HG03469 (cell line): ENCODE data around the gene TMX4.
"Not testable (repeated sequence)": the region's sequence is repeated elsewhere in the genome, so short reads cannot be mapped to it uniquely, and the experiment has no call there.

Experiments
- ATAC-seq: cut with Tn5 transposase; IDR thresholded peaks from one replicate; pipeline ENCODE4 v1.9.1; 2021; ENCODE audit warnings: mild to moderate bottlenecking, moderate library complexity, moderate number of reproducible peaks; ENCODE audit not compliant: unreplicated experiment

The TMX4 gene, protein sequence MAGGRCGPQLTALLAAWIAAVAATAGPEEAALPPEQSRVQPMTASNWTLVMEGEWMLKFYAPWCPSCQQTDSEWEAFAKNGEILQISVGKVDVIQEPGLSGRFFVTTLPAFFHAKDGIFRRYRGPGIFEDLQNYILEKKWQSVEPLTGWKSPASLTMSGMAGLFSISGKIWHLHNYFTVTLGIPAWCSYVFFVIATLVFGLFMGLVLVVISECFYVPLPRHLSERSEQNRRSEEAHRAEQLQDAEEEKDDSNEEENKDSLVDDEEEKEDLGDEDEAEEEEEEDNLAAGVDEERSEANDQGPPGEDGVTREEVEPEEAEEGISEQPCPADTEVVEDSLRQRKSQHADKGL

DNA sequence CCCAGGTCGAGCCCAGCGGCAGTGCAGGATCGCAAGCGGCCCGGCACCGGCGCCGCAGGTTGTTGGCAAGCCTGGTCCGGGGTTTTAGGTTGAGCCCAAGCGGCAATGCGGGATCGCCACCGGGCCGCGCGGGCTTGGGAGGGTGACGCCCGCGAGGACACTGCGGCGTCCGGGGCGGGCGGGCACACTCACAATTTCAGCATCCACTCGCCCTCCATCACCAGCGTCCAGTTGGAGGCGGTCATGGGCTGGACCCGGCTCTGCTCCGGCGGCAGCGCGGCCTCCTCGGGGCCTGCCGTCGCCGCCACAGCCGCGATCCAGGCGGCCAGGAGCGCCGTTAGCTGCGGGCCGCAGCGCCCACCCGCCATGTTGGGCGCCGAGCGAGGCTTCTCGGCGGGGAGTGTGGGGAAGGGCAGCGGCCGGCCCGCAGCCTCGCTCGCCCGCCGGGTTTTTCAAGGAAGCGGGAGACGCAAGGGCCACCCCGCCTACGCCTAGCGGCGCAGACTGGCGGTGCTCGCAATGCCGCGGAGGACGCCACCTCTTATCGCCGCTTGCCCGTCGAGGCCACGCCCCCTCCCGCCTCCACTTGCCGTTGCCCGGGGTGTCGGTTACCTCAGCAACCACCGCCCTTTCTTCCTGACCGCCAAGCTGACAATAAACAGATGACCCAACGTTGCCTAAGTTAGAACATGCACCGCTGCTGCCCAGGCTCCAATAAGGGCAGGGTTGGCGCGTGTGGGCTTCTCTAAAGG, at the start of gene TMX4:
TMX4 (minus strand) TSS at position 516 of the 752 bp plus-strand sequence; CDS start at position 368, 148 bp downstream.
- peak; percentile 69 for ATAC-seq

- ATAC-seq: no peak
Observed at GRCh38 chr20:8067082-8067481, 47.5 kb upstream of the TMX4 start.

- no peak for ATAC-seq
Observed at GRCh38 chr20:8066662-8067061, 47.1 kb upstream of the TMX4 start.

DNA sequence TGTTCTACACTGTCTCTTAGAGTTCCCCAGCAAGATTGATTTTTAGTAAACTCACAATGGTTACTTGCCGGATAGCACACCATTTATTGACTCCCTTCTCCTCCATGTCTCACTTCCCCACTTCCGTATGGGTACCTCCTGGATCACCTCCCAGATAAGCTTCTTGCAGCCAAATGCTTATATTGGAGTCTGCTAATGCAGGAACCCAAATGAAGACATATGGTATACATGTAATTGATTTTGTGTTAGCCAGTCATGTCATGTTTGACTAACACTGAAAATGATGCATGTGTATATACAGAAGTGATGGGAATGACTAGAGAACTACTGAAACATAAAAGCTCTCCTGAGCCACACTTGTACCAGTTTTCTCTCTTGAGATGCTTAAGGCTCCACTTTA, 46.1 kb upstream of the TMX4 start:
- no peak for ATAC-seq

DNA sequence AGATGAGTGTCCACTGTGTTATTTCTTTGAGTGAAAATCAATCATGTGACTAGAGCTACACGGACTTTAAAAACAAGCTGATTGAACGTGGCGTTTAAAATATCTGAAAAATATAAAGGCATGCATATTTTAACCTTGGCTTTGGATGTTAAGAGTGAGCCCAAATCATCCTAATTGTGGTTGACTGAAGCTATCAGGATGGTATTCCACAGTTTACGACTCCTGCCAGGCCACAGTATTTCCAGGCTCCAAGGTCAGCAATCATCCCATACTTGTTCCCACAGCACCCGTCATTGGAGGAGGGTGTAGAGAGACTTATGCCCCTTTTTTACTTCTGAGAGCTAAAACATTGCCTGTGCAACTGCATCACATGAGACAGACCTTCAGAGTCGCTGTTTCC, 43.2 kb upstream of the TMX4 start:
- no peak for ATAC-seq

GRCh38 chr20:8061861-8062518, 42.4 kb upstream of the TMX4 start:
- no peak for ATAC-seq

DNA sequence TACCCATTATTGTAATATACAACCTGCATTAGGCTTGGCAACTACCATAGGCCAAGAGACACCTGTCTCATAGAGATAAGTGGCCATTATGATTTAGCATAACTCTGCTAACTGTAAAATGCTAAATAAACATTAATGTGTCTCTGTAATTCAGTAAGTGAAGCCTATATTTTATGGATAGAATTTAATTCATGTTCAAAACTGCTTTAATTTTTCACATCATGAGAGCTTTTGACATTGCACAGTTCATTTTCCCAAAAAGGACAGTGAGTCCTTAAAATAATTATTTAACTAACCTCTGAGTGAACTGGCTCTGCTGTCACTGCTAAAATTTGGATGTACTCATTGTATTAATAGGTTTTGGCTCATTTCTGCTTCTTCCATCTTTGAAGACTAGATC, 41.4 kb upstream of the TMX4 start:
- no peak for ATAC-seq

DNA sequence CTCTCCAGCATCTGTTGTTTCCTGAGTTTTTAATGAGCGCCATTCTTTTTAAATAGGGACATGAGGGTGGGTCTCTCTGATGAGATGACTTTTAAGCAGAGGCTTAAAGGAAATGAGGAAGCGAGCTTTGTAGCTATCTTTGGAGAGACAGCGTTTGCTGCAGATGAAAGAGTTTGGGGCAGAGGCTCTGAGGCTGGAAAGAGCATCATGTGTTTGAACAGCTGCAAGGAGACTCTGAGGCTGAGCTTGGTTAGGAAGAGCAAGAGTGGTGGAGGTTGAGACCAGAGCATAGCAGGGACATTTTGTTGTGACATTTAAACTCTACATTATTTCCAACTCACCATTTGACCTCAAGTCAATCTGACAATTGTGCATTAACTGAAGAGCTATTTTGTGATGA, 38.3 kb upstream of the TMX4 start:
- ATAC-seq: no peak

DNA sequence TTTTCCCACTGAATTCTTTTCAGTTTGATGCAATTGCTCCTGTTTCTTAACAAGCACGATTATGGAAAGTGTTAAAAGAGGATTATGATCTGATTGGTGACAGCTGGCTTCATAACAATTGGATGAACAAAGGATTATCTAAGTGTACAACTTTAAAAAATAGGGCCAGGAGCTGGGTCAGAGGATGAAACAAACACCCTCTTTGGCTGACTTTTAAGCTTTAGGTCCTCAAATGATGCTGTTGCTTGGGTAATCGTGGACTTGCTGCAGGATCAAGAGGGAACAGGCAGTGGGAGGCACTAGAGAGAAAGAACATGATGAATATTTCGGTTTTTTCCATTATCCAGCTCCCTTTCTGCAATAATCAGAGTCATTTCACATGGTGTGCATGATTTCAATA, 35.5 kb upstream of the TMX4 start:
- no peak for ATAC-seq

GRCh38 chr20:8050157-8050837, 30.7 kb upstream of the TMX4 start:
- ATAC-seq: no peak

DNA sequence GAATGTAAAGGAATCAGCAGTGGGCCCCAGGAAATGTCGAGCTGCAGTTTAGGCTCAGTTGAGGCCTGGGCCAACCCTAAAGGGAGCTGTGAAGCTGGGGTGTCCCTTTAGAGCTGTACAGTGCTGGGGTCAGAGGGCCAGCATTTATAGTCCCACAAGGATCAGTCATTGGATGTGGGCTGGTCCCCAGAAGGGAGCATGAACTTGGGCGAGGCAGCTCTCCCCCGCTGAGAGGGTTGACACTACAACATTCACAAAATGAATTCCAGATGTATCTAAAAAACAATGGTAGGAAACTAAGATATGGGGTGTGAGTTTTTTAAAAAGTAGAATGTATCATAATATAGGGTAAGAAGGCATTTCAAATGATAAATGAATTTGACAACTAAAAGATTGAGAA, 29.7 kb upstream of the TMX4 start:
- ATAC-seq: no peak

GRCh38 chr20:8045946-8046345, 26.4 kb upstream of the TMX4 start:
- no peak for ATAC-seq

DNA sequence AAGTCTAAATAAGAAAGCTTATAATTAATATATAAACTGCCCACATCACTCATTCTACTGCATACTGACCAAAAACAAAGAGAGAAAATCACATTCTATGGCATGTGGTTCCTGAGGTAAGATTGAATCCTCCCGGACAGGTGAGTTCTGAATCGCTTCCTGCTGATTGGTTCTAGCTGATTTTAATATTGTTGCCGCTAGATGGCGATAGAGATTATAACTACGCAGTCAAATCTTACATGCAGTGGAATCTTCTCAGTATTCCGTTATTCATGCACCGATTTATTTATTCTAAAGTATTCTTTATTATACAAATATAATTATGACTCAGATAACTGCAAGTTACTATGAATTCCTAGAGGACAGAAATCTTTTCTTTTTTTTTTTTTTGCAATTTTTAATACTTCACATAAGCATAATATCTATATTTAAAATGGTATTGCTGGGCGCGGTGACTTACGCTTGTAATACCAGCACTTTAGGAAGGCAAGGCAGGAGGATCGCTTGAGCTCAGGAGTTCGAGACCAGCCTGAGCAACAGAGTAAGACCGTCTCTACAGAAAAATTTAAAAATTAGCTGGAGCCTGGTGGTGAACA, 24.2 kb upstream of the TMX4 start:
- peak; percentile 73 for ATAC-seq

GRCh38 chr20:8039042-8039441, 19.5 kb upstream of the TMX4 start:
- no peak for ATAC-seq

DNA sequence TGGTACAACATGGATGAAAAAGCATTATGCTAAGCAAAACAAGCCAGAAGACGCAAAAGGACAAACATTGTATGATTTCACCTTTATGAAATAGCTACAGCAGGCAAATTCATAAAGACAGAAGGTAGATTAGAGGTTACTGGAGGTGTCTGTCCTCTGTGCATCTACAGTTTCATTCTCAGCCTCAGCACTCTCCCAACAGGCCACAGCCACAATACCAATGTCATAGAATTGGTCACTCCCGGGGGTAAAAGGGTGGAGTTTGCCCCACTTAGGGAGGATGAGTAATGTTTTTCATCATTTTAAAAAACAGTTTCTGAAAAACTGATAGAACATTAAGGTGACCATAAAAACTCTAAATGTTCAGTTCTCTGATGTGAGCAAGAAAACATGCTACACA, 17.2 kb upstream of the TMX4 start:
- ATAC-seq: no peak

GRCh38 chr20:8033151-8033841, 13.7 kb upstream of the TMX4 start:
- ATAC-seq: no peak

GRCh38 chr20:8032499-8032898, 12.9 kb upstream of the TMX4 start:
- ATAC-seq: no peak

GRCh38 chr20:8031539-8031938, 12.0 kb upstream of the TMX4 start:
- ATAC-seq: not testable (repeated sequence)

DNA sequence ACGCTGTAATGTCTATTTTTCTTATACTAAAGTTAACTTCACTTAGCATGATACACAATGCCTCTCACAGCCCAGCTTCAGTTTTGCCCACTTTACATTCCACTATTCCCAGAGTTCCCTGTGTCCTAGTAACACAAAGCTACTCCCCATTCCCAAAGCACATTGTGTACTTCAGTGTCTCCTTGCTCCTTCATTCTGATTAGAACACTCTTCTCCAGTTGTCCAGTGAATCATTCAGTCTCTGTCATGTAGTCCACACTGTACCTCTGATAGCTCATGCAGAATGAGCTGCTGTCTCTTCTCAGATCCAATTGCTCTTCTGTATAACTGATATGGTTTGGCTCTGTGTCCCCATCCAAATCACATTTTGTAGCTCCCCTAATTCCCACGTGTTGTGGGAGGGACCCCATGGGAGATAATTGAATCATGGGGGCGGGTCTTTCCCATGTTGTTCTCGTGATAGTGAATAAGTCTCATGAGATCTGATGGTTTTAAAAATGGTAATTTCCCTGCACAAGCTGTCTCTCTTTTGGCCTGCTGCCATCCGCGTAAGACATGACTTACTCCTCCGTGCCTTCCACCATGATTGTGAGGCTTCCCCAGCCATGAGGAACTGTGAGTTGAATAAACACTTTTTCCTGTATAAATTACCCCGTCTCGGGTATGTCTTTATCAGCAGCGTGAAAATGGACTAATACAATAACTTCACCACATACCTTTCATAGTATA, 2.1 kb upstream of the TMX4 start:
- no peak for ATAC-seq
